Ishikawa (cell line): ENCODE results near the gene ATXN10.

Experiments
- CEBPB ChIP-seq: IDR thresholded peaks from 2 replicates; pipeline ENCODE4 v1.6.1; 2012
- CREB1 ChIP-seq: IDR thresholded peaks from 2 replicates; pipeline ENCODE4 v1.6.1; 2012; ENCODE audit warnings: low read depth
- EP300 ChIP-seq: IDR thresholded peaks from 2 replicates; pipeline ENCODE4 v1.6.1; 2012; ENCODE audit warnings: borderline replicate concordance
- FOXM1 ChIP-seq: IDR thresholded peaks from 2 replicates; pipeline ENCODE4 v1.6.1; 2012; ENCODE audit warnings: low read depth, borderline replicate concordance
- NFIC ChIP-seq: IDR thresholded peaks from 2 replicates; pipeline ENCODE4 v1.6.1; 2012
- RAD21 ChIP-seq: IDR thresholded peaks from 2 replicates; pipeline ENCODE4 v1.6.1; 2012; ENCODE audit warnings: low read depth
- TAF1 ChIP-seq: IDR thresholded peaks from 2 replicates; pipeline ENCODE4 v1.6.1; 2012; ENCODE audit warnings: low read depth, mild to moderate bottlenecking
- TCF12 ChIP-seq: IDR thresholded peaks from 2 replicates; pipeline ENCODE4 v1.6.1; 2012; ENCODE audit warnings: low read depth
- TF ChIP-seq, protein P1 (sequence below): IDR thresholded peaks from 2 replicates; pipeline ENCODE4 v1.6.1; 2012; ENCODE audit warnings: low read depth, mild to moderate bottlenecking
- TF ChIP-seq, protein P2 (sequence below): IDR thresholded peaks from 2 replicates; pipeline ENCODE4 v1.6.1; 2012

GRCh38 chr22:45836418-45837169 is 165.0 kb downstream of the ATXN10 start:
- TF ChIP-seq, protein P1, sequence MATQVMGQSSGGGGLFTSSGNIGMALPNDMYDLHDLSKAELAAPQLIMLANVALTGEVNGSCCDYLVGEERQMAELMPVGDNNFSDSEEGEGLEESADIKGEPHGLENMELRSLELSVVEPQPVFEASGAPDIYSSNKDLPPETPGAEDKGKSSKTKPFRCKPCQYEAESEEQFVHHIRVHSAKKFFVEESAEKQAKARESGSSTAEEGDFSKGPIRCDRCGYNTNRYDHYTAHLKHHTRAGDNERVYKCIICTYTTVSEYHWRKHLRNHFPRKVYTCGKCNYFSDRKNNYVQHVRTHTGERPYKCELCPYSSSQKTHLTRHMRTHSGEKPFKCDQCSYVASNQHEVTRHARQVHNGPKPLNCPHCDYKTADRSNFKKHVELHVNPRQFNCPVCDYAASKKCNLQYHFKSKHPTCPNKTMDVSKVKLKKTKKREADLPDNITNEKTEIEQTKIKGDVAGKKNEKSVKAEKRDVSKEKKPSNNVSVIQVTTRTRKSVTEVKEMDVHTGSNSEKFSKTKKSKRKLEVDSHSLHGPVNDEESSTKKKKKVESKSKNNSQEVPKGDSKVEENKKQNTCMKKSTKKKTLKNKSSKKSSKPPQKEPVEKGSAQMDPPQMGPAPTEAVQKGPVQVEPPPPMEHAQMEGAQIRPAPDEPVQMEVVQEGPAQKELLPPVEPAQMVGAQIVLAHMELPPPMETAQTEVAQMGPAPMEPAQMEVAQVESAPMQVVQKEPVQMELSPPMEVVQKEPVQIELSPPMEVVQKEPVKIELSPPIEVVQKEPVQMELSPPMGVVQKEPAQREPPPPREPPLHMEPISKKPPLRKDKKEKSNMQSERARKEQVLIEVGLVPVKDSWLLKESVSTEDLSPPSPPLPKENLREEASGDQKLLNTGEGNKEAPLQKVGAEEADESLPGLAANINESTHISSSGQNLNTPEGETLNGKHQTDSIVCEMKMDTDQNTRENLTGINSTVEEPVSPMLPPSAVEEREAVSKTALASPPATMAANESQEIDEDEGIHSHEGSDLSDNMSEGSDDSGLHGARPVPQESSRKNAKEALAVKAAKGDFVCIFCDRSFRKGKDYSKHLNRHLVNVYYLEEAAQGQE, result no peak
- TF ChIP-seq EP300, result no peak
- TF ChIP-seq RAD21, result no peak
- TF ChIP-seq TAF1, result no peak
- TF ChIP-seq CEBPB, result no peak
- TF ChIP-seq CREB1, result no peak
- TF ChIP-seq, protein P2, sequence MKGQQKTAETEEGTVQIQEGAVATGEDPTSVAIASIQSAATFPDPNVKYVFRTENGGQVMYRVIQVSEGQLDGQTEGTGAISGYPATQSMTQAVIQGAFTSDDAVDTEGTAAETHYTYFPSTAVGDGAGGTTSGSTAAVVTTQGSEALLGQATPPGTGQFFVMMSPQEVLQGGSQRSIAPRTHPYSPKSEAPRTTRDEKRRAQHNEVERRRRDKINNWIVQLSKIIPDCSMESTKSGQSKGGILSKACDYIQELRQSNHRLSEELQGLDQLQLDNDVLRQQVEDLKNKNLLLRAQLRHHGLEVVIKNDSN, result no peak
- no peak for TF ChIP-seq NFIC
- TF ChIP-seq FOXM1, result no peak
- TF ChIP-seq TCF12, result no peak
